Upper lobe of left lung (tissue), 4 donors: Measurements from ENCODE around the gene B9D1.

Experiments used
- EP300 ChIP-seq, 4 donors: sonication (generic); formaldehyde crosslinking; IDR thresholded peaks; one replicate each; pipeline ENCODE4 v1.5.1; 2017; ENCODE audit warnings: antibody characterized with exemption in 4 of 4, control low read depth in 2 of 4
- POLR2A ChIP-seq, 4 donors: fragments of 450-650 bp; IDR thresholded peaks; one replicate each; pipeline ENCODE4 v1.5.1; 2016 to 2017; ENCODE audit warnings: antibody characterized with exemption in 4 of 4, mild to moderate bottlenecking in 2 of 4
- POLR2AphosphoS5 ChIP-seq, 2 donors: sonication (generic); formaldehyde crosslinking; IDR thresholded peaks; one replicate each; pipeline ENCODE4 v1.5.1; 2017; ENCODE audit warnings: antibody characterized with exemption in 2 of 2
- TF ChIP-seq, protein P1 (sequence below), 6 experiments: fragments of 450-650 bp in 4 of 6; fragments of 200-600 bp in 2 of 6; sonication (generic) in 2 of 6; IDR thresholded peaks; one replicate each; pipeline ENCODE4 v1.5.1; 2016 to 2019; ENCODE audit warnings: antibody characterized with exemption in 6 of 6

DNA sequence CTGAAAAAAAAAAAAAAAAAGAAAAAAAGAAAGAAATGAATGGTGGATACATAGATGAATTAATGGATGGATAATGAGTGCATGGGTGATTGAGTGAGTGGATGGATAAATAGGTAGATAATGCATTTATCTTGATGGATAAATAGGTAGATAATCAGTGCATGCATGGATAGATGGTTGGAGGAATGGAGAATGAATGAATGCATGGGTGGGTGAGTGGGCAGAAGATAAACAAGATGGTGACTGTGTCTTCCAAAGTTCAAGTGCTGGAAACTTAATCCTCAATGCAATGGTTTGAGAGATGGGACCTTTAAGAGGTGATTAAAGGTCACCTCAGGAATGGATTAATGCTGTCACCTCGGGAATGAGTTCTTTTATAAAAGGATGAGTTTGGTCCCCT is 41.7 kb upstream of the B9D1 start:
- TF ChIP-seq POLR2A (IDR thresholded peaks at IDR 0.05) = no peak
- TF ChIP-seq, protein P1, sequence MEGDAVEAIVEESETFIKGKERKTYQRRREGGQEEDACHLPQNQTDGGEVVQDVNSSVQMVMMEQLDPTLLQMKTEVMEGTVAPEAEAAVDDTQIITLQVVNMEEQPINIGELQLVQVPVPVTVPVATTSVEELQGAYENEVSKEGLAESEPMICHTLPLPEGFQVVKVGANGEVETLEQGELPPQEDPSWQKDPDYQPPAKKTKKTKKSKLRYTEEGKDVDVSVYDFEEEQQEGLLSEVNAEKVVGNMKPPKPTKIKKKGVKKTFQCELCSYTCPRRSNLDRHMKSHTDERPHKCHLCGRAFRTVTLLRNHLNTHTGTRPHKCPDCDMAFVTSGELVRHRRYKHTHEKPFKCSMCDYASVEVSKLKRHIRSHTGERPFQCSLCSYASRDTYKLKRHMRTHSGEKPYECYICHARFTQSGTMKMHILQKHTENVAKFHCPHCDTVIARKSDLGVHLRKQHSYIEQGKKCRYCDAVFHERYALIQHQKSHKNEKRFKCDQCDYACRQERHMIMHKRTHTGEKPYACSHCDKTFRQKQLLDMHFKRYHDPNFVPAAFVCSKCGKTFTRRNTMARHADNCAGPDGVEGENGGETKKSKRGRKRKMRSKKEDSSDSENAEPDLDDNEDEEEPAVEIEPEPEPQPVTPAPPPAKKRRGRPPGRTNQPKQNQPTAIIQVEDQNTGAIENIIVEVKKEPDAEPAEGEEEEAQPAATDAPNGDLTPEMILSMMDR (IDR thresholded peaks at IDR 0.05) = no peak
- TF ChIP-seq EP300 (IDR thresholded peaks at IDR 0.05) = no peak
- no peak for TF ChIP-seq POLR2AphosphoS5 (IDR thresholded peaks at IDR 0.05)
